GM18498 (cell line): ENCODE results near the gene HS3ST6.
"Not testable (repeated sequence)": the region's sequence is repeated elsewhere in the genome, so short reads cannot be mapped to it uniquely, and the experiment has no call there.

ENCODE experiments used
- ATAC-seq: cut with Tn5 transposase; IDR thresholded peaks from one replicate; pipeline ENCODE4 v1.9.1; 2021; ENCODE audit warnings: mild to moderate bottlenecking, moderate library complexity; ENCODE audit not compliant: unreplicated experiment

HS3ST6 gene

GRCh38 chr16:1929578-1930337 lies 11.5 kb upstream of the HS3ST6 start:
- ATAC-seq = peak; percentile 89

DNA sequence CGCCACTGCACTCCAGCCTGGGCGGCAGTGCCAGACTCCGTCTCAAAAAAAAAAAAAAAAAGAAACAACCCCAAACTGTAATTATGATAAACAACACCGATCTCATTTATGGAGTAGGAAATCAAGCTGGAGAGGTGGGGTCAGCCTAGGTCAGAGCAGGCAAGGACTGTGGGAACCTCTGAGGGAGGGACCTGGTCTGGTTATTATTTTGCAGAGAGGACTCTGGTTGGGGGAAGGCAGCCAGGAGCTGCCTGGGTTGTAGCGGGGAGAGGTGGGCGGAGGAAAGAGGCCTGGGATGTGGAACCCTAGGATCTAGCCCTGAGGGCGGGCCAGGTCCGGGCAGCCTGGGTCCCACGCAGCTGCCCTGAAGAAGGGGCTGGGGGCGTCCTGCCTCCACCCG lies 10.9 kb upstream of the HS3ST6 start:
- peak; percentile 31 for ATAC-seq

GRCh38 chr16:1926271-1926670 lies 8.1 kb upstream of the HS3ST6 start:
- ATAC-seq = no peak

- ATAC-seq = no peak
Observed at GRCh38 chr16:1924095-1924494, 5.9 kb upstream of the HS3ST6 start.

- no peak for ATAC-seq
Observed at GRCh38 chr16:1923299-1924034, 5.3 kb upstream of the HS3ST6 start.

DNA sequence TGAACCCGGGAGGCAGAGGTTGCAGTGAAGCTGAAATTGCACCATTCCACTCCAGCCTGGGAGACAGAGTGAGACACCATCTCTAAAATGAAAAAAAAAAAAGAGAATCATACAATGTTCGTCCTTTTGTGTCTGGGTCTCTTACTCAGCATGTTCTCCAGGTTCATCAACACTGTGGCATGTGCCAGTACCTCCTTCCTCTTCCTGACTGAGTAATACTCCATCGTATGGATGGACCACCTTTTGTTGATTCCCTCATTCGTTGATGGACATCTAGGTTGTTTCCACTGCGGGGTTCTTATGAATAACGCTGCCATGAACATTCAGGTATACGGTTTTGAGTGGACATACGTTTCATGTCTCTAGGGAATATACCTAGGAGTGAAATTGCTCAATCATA lies 4.1 kb upstream of the HS3ST6 start:
- no peak for ATAC-seq

DNA sequence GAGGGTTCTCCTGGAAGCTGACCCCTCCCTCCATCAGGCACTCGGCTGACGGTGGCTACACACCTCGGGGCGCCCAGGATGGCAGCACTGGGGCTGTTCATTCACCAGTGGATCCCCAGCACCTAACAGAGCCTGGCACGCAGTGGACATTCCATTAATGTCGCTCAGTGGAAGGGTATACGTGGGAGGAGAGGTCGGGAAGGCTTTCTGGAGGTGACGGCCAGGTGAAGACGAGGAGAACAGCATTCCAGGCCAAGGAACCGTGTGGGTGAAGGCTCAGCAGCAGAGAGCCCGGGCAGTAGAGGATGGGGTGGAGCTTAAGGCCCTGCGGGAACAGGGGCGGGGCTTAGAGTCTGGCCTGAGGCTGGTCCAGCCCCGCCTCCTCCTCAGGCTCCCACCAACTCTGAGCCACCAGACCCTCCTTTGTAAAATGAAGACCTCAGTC lies 2.5 kb upstream of the HS3ST6 start:
- ATAC-seq = no peak

DNA sequence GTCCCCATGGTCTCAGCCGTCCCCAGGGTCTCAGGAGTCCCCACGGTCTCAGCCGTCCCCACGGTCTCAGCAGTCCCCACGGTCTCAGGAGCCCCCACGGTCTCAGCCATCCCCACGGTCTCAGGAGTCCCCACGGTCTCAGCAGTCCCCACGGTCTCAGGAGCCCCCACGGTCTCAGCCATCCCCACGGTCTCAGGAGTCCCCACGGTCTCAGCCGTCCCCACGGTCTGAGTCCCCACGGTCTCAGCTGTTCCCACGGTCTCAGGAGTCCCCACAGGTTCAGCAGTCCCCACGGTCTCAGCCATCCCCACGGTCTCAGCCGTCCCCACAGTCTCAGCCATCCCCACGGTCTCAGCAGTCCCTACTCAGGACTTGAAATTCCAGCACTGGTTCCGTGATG lies 1.9 kb upstream of the HS3ST6 start:
- ATAC-seq = not testable (repeated sequence)

- ATAC-seq = no peak
Observed at GRCh38 chr16:1919327-1919998, 1.2 kb upstream of the HS3ST6 start.

GRCh38 chr16:1917665-1918350 lies 407 bp downstream of the HS3ST6 start:
- ATAC-seq = no peak

- no peak for ATAC-seq
Observed at GRCh38 chr16:1917056-1917664, 1.1 kb downstream of the HS3ST6 start.

GRCh38 chr16:1916640-1916990 lies 1.6 kb downstream of the HS3ST6 start:
- no peak for ATAC-seq

GRCh38 chr16:1915732-1916639 lies 2.2 kb downstream of the HS3ST6 start:
- ATAC-seq = no peak

DNA sequence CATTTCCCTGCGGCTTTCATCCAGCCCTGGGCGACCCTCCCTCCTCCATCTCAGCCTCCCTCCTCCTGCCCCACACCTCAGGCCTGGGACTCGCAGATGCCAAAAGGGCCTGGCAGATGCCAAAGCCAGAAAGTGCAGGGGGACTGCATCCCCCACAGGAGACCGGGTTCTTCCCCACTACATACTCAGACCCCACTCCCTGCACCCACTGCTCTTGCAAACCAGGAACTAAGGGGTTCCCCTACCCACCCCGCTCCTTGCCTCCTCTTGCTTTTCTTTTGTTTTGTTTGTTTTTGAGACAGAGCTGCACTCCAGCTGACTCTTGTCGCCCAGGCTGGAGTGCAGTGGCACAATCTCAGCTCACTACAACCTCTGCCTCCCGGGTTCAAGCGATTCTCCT lies 3.2 kb downstream of the HS3ST6 start:
- ATAC-seq = no peak

DNA sequence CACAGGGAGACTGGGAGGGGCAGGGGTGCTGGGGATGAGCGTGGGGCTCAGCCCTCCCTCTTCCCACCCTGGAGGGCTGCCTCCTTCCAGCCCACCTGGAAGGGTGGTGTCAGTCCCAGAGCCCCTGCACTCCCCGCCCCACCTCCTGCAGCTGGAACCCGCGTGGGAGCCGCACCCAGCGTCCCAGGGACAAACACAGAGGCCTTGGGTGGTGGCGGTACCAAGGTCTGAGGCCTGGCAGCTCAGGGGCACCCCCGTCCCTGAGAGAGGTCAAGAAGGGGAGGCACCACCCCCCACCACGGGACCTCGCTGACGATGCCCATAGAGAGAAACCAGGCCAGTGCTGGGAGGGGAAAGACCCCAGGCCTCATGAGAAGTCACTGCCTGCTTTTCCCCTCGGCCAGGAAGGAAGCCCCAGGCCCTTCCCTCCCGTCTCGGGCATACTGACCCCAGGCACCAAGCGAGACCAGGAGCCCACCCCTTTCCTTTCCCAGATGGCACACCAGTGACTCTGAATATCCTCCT lies 4.1 kb downstream of the HS3ST6 start:
- no peak for ATAC-seq

- no peak for ATAC-seq
Observed at GRCh38 chr16:1913327-1914083, 4.7 kb downstream of the HS3ST6 start.

DNA sequence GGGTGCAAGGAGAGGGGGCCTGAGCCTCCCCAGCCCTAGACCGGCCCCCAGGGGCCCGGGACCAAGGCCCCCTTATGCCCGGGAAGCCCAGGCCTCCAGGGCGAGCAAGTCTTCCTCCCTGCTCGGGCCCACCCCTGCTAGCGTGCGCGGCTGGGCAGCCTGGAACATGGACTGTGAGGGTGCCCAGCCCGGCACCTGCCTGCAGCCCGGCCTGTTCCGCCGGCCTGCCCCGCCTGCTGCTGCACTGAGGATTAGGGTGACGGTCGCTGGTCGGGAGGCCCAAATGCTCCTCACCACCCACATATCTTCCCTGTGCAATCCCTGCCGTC lies 6.0 kb downstream of the HS3ST6 start:
- no peak for ATAC-seq

DNA sequence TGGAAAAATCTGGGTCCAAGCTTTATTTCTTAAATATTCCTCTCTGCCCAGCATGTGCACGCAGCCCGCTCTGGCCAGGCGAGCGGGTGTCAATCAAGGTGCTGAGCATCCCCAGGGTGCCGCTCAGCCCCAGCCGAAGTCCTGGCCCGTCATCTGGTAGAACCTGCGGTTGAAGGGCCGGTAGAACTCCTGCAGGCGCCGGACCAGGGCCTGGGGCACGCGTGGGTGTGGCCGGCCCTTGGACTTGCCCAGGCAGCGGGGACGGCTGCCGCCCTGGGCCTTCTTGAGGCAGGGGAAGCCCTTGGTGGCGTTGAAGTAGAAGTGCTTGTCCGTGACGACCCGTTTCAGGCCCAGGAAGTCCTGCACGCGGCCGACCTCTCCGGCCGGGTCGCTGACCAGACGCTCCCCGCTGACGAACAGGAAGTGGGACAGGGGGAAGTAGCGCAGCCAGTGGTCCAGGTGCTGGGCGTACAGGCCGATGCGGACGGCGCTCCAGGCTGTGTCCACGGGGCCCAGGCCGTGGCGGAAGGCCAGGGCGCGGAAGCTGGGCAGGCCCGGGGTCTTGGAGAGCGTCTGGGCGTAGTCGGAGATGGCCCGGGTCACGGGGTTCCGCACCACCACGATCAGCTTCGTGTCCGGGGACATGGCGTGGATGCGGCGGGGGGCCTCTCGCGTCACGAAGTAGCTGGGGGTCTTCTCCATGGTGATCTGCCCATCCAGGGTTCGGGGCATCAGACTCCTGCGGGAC lies 6.6 kb downstream of the HS3ST6 start:
- ATAC-seq = no peak
